MM.1S (cell line): Measurements from ENCODE around the gene ABO.

Experiments
- EZH2 ChIP-seq: fragments of 300-600 bp; sonication (generic); optimal IDR thresholded peaks from 2 replicates; pipeline ENCODE3; 2017; ENCODE audit warnings: low read depth, mild to moderate bottlenecking, antibody characterized with exemption, low read length, mixed read lengths
- EZH2phosphoT487 ChIP-seq: fragments of 300-600 bp; sonication (generic); IDR thresholded peaks from 2 replicates; pipeline ENCODE4 v1.6.1; 2018; ENCODE audit warnings: antibody characterized with exemption, low read length
- TF ChIP-seq, protein P1 (sequence below): fragments of 300-600 bp; sonication (generic); IDR thresholded peaks from 2 replicates; pipeline ENCODE4 v1.5.1; 2016; ENCODE audit warnings: antibody characterized with exemption, low read length, mixed read lengths

DNA sequence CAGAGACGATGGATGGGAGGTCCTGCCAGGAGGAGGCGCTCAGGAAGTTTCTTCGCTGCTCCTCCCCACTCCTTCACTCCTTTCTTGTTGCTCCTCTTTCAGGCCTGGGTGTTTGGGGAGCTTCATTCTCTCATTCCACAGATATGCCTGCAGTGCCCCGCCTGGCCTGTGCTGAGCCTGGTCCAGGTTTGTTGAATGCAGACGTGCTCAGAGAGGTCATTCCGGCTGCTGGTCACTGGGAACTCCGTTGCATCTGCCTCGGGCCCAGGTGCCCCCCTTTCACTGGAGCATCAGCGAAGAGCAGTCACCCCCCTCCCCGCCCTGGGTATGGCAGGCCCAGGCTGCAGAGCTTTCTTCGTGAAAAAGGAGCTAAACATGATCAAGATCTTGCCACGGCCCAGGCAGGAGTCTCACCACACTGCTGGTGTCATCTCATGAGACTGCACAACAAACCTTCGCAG, 45.5 kb upstream of the ABO start:
- TF ChIP-seq, protein P1, sequence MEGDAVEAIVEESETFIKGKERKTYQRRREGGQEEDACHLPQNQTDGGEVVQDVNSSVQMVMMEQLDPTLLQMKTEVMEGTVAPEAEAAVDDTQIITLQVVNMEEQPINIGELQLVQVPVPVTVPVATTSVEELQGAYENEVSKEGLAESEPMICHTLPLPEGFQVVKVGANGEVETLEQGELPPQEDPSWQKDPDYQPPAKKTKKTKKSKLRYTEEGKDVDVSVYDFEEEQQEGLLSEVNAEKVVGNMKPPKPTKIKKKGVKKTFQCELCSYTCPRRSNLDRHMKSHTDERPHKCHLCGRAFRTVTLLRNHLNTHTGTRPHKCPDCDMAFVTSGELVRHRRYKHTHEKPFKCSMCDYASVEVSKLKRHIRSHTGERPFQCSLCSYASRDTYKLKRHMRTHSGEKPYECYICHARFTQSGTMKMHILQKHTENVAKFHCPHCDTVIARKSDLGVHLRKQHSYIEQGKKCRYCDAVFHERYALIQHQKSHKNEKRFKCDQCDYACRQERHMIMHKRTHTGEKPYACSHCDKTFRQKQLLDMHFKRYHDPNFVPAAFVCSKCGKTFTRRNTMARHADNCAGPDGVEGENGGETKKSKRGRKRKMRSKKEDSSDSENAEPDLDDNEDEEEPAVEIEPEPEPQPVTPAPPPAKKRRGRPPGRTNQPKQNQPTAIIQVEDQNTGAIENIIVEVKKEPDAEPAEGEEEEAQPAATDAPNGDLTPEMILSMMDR: no peak; the same call in 1 of the 2 replicates
- TF ChIP-seq EZH2 (no peak), EZH2phosphoT487 (no peak)
